GM19043 (cell line): ENCODE data around the gene ATP5PO.

Source experiments
- ATAC-seq: cut with Tn5 transposase; IDR thresholded peaks from one replicate; pipeline ENCODE4 v1.9.1; 2021; ENCODE audit warnings: low read depth; ENCODE audit not compliant: unreplicated experiment

ATP5PO gene

DNA sequence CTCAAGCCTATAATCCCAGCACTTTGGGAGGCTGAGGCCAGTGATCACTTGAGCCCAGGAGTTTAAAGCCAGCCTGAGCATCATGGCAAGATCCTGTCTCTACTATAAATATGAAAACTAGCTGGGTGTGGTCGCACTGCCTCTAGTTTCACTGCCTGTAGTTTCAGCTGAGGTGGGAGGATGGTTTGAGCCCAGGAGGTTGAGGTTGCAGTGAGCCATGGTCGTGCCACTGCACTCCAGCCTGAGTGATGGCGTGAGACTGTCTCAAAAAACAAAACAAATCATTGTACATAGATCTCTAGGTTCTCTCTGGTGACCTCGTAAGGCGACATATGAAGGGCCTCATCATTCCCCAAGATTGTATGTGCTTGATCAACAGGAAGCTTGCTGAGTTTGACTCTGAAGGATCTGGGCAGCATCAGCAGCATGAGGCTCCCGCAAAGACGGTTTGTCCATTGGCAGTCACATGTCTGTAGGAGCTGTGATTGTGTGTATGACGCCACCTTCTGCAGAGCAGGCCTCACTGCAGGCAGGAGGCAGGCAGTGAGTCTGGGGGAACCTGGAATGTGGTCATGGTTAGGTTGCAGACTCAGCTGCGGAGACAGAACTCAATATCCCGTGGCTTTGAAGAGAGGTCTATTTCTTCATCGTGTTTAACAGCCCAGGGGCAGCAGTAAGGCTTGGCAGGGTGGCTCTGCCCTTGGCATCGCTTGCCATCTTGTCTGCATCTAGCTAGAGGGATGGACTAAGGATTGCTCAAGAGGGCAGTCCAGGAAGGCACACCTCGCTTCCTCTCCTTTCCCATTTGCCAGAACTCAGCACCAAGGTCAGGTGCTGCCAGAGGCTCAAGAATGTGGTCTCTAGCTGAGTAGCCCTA lies 14.0 kb downstream of the ATP5PO start:
- ATAC-seq, result no peak

GRCh38 chr21:33899199-33899598 lies 16.4 kb downstream of the ATP5PO start:
- ATAC-seq, result no peak

GRCh38 chr21:33898586-33898985 lies 17.0 kb downstream of the ATP5PO start:
- no peak for ATAC-seq

GRCh38 chr21:33897739-33898138 lies 17.9 kb downstream of the ATP5PO start:
- no peak for ATAC-seq

- ATAC-seq, result no peak
Observed at GRCh38 chr21:33897098-33897497, 18.5 kb downstream of the ATP5PO start.

DNA sequence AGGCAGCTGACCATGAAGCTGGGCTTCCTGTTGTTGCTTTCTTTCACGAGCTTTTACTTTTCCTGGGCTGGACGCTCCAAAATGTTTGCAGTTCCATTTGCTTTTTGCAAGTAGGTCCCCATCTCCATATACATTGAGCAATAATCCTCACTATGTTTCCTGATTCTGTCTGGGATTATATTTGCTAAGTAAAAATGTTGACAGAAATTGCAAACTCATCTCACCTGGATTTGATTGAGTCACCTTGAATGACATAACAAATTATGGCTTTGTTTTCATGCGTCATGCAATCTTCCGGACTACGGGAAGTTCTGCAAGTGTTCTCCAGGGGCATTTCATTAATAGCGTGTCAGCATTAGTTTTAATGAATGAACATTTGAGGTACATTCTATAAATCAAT lies 18.9 kb downstream of the ATP5PO start:
- ATAC-seq, result no peak

GRCh38 chr21:33895356-33895755 lies 20.2 kb downstream of the ATP5PO start:
- no peak for ATAC-seq

DNA sequence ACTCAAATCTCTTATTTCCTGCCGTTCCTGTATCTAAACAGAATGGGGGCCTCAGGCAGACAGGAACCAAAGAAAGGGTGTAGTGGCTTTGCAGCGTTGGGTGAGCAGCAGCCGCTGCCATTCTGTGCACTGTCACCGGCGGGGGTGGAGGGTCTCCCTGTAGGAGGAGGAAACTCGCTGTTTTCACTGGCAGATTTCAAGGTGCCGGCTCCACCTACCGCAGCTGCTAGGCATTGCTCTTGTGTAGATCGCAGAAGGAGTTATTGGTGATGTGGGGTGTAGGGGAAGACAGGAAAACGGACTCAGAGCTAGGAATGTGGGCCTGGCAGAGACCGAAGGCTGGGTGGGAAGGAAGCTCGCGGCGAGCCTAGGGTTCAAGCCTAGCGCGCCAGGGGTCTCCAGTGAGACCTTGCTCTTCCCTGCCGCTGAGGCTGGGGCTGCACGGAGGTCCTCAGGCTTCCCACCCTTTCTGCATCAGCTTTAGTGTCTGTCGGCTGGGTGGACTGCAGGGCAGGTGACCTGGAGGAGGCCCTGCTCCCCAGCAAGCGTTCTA lies 20.8 kb downstream of the ATP5PO start:
- ATAC-seq, result no peak

- ATAC-seq, result no peak
Observed at GRCh38 chr21:33893917-33894316, 21.7 kb downstream of the ATP5PO start.

DNA sequence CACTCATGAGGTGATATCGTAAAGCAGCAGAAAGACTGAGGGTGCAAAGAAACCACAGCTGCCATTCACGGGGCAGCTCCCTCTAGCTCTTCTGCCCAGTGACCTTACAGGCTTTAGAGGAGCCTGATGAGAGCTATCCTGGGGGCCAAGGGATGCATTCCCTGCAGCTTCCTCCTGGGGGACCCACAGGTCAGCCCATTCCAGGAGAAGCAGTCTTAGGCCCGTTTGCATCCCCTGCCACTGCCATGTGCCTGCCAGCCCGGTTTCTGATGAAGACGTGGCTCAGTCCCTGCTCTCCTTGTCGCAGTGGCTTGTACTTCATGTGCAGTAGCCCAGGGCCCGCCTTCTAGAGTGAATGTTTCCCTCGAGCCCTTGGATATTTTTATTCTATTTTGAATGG lies 22.8 kb downstream of the ATP5PO start:
- ATAC-seq, result no peak

GRCh38 chr21:33890187-33890586 lies 25.4 kb downstream of the ATP5PO start:
- no peak for ATAC-seq

- no peak for ATAC-seq
Observed at GRCh38 chr21:33886321-33886720, 29.3 kb downstream of the ATP5PO start.

GRCh38 chr21:33885172-33885514 lies 30.5 kb downstream of the ATP5PO start:
- no peak for ATAC-seq

DNA sequence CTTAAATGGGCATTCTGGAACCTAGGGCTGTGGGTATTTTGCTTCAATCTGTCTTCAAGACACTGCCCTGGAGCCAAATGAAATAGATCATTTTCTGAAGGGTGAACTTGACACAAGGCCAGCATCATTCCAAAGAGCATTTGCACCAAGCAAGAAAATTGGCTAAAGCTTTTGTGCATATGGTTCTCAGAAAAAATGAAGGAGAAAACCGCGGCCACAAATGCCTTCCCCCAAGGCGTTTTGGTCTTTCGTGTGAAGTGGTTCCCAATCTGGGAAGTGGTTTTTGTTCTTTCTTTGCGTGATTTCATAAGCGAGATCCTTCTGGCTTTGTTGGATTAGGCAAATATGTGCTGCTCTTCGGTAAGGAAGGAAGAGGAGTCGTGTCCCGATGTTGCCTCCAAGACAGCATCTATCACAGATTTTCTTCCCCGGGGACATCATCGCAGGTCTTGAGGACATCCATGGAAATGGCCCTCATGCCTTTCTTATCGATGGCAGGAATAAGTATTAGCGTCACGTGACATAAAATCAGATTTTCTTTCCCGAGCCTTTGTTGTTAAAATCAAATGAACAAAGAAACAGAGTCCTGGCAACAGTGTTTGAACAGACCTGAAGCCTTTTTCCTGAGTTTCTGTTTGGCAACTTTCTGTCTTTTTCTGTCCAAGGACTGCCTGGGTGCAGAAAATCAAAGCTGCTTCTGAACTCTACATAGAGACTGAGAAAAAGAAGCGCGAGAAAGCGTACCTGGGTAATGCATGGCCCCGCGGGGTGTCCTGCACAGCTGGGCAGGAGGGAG lies 31.0 kb downstream of the ATP5PO start:
- no peak for ATAC-seq

GRCh38 chr21:33883118-33883517 lies 32.5 kb downstream of the ATP5PO start:
- ATAC-seq, result no peak

DNA sequence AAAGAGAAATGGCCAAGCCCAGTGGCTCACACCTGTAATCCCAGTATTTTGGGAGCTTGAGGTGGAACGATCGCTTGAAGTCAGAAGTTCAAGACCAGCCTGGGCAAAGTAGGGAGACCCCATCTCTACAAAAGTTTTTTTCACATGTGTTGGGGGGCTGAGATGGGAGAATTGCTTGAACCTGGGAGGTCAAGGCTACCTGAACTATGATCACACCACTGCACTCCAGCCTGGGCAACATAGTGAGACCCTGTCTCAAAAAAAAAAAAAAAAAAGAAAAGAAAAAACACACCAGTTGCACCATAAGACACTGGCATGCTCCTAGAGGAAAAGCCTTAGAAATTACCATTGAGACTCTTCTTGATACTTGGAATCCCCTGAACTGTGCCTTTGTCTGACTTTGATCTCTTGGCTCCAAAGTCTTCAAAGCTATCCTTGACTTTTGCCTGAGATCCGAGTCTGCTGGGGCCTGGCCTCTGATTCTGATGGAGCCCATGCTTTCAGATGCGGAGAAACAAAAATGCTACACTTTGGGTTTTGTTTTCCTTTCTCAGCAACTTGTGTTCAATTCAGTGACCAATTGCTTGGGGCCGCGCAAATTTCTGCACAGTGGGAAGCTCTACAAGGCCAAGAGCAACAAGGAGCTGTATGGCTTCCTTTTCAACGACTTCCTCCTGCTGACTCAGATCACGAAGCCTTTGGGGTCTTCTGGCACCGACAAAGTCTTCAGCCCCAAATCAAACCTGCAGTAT lies 33.7 kb downstream of the ATP5PO start:
- no peak for ATAC-seq

GRCh38 chr21:33880626-33881025 lies 35.0 kb downstream of the ATP5PO start:
- no peak for ATAC-seq

DNA sequence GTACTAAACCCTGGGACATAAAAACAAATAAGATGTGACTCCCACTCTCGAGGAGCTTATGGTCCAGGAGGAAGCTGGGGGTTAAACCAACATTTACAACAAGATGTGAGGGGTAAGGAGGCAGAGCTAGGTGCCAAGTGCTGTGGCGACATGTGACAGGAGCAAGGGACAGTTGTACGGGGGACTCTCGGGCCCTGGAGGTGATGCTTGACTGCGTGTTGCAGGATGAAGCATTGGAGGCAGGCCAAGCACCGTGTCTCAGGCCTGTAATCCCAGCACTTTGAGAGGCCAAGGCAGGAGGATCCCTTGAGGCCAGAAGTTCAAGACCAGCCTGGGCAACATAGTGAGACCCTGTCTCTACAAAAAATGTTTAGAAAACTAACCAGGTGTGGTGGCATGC lies 36.8 kb downstream of the ATP5PO start:
- no peak for ATAC-seq

DNA sequence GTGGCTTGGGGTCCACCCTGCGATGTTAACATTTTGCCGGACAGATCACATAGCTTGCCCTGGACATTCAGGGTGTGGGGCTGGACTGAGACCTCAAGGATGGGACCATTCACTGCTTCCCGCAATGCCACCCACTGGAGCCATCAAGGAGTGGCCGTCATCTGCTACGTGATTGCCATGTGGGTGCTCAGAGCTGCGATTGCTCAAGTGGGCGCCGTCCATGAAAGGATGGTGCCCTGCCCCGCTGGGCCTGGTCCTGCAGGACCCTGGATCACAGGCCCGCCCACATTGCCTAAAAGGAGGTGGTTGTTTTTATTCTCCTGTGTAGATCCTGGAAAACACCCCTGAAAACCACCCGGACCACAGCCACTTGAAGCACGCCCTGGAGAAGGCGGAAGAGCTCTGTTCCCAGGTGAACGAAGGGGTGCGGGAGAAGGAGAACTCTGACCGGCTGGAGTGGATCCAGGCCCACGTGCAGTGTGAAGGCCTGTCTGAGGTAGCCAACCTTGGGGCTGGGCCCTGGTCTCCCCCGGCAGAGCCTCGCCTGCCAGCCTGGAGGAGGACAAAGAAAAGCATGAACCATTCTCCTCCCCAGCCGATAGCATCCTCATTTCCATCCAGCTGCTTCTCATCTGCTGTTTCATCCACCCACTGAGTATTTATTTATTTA lies 40.4 kb downstream of the ATP5PO start:
- ATAC-seq, result no peak

DNA sequence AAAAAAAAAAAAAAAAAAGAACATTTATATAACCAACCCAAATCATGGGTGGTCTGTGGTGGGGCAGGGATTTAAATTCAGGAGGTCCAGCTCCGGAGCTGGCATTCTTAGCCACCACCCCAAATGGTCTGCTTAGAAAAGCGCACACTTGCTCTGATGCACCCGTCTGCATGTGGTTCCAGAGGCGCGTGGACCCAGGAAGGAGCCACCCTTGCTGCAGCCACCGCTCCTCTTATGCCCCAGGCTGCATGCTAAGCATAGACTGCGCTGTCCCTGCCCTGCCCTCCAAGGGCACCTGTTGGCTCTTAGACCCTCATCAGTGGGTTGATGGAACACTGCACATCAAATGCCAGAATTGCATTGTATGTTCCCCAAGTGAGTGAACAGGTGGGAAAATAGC lies 41.4 kb downstream of the ATP5PO start:
- ATAC-seq, result no peak
